GM19043 (cell line): Measurements from ENCODE around the gene QRFP.

Experiments used
- ATAC-seq: cut with Tn5 transposase; IDR thresholded peaks from one replicate; pipeline ENCODE4 v1.9.1; 2021; ENCODE audit warnings: low read depth; ENCODE audit not compliant: unreplicated experiment

Gene QRFP

GRCh38 chr9:130878295-130878694, 18.3 kb downstream of the QRFP start:
- no peak for ATAC-seq

DNA sequence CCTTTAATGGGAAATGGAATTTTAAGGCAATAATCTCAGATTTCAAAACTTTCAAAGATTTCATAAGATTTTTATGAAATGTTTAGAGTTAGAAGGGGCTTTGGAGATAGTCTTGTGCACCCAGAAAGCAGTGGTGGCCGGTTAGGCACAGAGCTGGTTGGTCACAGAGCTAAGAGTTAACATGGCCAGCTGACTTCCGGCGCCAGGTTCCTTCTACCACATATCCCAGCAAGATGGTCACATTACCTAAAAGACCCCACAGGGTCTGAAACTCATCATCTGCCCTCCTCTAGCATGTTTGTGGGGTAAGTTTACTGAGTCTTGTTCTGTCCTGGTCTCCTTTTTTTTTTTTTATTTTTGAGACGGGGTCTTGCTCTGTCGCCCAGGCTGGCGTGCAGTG, 19.3 kb downstream of the QRFP start:
- ATAC-seq, result no peak

- no peak for ATAC-seq
These were observed 21.8 kb downstream of the QRFP start for GRCh38 chr9:130874783-130875182.

DNA sequence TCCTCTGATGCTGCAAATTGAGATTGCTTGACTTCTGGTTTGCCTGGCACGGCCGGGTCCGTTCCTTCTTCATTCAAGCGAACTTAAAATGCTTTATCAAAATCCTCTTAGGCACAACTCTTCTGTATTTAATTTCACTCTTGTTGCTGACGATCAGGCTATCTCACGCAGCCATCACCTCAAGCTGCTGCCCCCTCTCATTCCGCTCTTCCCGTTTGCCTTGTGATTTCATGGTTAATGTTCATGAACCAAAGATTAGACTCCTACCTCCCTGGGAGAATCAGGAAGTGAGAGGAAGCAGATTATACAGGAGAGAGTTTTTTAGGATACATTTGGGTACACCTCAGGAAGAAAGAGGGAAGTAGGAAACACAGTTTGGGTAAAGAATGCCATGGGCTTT, 22.6 kb downstream of the QRFP start:
- no peak for ATAC-seq

- no peak for ATAC-seq
These were observed 23.6 kb downstream of the QRFP start for GRCh38 chr9:130872912-130873503.

GRCh38 chr9:130872508-130872907, 24.1 kb downstream of the QRFP start:
- no peak for ATAC-seq

DNA sequence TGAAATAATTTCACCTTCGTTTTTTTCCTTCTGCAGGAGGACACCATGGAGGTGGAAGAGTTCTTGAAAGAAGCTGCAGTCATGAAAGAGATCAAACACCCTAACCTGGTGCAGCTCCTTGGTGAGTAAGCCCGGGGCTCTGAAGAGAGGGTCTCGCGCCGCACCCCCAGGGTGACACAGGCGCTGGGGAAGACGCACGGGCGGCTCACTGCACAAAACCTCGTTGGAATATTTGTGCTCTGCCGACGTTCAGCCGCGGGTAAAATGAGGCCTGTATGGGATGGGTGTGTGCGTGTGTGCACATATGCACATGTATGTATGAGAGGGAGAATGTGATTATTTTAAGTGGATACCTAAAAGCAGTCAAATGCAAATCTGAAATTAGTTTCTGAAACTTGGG, 24.5 kb downstream of the QRFP start:
- ATAC-seq, result no peak

DNA sequence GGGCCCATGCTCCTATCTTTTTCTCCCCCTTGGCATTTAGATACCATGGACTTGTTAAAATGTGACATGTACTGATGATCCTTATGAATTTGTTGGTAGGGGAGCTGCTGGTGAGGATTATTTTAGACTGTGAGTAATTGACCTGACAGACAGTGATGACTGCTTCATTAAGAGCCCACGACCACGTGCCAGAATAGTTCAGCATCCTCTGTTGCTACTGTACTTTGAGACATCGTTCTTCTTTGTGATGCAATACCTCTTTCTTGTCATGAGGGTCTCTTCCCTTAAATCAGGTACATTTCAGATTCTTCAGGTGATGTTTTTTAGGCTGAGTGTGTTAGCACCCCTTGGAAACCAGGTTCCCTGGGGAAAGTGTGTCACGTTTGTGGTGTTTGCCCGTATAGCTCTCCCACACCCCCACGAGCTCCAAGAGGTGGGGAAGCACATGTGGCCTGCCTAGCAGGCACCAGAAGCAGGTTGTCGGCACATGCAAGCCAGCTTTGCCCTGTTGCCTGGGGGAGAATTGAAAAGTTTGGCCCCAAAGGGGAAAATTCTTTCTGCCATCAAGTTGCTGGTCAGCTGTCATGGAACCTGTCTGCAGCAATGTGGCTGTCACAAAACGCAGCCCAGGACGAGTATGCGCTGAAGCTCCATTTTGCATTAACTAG, 25.1 kb downstream of the QRFP start:
- ATAC-seq, result no peak

DNA sequence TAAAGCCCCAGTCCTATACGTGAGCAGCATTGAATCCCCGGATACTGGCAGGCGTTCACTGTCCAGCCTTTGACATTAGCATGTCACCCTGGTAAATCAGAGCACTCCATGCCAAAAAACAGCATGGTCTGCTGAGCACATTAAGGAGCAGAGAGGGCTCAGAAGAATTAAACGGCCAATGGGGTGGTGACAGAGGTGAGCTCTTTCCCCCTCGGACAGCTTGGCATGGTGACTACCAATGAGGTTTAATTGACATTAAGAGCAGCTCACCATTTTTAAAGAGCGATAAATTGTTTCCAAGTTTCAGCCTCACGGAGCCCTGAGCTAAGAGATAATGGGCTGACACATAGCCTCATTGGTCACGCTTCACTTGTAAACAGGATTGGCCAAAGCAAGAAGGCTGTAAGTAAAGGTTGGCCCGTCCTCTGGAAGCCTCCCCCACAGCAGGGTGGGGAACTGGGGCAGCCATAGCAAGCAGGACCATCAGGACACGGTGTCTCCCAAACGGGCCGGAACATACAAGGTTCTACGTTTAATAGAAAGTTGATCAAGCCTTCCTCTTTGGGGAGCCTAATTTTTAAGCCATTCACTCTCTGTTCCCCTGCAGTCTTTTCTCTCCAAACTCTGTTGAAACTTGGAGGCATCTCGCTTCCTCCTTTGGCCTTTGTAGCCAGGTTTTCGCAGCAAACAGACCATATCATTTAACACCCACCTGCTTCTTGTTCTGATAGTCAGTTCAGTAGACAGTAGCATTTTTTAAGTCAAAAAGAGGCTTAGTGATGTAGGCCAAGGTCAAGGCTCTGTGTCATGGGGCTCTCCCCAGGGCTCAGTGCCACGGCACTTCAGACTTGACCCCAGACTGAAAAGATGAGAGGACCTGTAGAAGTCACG, 25.9 kb downstream of the QRFP start:
- ATAC-seq, result peak; percentile 82

- no peak for ATAC-seq
These were observed 27.4 kb downstream of the QRFP start for GRCh38 chr9:130869250-130869649.

DNA sequence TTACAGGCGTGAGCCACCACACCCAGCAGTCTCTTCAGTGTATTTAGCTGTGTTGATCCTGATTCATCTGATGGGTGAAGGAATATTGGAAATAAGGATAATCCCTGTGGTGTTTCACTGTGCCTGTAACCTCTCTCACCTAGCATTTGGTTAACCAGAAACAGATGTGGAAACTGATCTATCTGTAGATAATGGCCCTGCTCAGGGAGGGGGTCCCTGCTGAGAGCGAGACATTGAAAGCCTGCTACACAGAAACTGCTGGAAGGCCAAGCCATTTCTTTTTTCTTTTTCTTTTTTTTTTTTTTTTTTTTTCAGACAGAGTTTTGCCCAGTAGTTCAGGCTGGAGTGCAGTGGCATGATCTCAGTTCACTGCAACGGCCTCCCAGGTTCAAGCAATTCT, 28.4 kb downstream of the QRFP start:
- no peak for ATAC-seq

- no peak for ATAC-seq
These were observed 29.1 kb downstream of the QRFP start for GRCh38 chr9:130867556-130867955.

DNA sequence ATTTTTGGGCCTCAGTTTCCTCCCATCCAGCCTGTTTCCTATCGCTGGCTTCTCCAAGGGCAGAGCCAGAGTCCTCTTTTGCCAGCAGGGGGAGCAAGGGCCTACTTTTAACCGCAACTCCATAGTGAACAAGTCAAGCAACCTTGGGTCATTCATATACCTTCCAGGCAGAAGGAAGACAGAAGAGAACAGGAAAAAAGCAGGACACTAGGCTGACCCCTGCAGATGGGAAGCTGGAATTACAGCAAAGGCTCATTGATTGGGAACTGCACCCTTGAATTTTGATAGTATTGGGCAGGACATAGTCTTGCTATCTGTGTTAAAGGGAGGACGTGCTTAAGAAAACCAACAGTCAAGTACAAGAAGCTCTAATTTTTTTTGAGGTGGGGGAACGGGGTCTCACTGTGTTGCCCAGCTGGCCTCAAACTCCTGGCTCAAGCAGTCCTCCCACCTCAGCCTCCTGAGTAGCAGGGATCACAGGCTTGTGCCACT, 30.1 kb downstream of the QRFP start:
- no peak for ATAC-seq

DNA sequence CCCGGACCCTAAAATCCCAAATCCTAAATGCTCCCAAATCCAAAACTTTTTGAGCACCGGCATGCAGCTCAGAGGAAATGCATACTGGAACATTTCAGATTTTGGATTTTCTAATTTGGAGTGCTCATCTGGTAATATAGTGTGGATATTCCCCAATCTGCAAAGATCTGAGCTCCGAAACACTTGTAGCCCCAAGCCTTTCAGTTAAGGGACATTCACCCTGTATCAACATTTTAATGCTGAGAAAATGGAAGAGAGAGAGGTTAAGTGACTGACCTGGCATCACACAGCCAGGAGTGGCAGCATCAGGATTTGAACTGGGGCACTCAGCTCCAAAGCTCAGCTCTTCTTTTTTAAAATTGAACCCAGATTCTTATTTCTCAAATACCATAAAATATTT, 30.7 kb downstream of the QRFP start:
- ATAC-seq, result no peak

DNA sequence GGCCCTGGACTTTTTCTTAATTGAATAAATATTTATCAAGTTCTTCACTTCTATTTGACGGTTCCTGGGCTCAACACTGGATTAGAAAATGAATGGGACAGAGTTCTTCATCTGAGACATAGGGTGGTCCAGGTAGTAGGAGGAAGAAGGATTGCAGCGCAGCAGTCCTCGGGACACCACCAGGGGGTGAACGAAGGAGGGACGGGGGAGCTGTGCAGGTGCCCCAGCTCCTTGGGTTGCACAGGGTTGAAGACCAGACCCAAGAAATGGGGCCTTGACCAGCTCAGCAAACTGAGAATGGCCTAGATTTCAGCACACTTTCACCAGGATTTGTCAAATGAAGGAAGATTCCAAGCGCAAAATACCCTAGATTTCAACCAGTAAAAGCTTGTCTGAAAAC, 32.1 kb downstream of the QRFP start:
- no peak for ATAC-seq

- no peak for ATAC-seq
These were observed 33.9 kb downstream of the QRFP start for GRCh38 chr9:130862747-130863146.

DNA sequence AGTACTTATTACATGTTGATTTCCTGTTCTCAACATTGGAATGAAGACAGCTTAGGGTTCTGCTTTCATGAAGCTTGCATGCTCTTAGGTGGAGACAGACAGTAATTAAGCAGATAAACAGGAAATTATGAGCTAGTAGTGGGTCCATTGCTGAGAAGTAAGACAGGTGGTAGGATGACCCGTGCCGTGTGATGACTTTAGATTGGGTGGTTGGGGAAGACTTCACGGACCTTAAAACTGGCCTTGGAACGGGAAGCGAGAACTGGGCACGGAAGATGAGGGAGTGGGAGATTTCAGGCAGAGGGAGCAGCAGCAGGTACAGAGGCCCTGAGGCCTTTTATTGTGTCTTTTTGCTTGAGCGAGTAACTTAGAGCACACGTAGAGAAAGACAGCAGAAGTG, 34.4 kb downstream of the QRFP start:
- ATAC-seq, result no peak

DNA sequence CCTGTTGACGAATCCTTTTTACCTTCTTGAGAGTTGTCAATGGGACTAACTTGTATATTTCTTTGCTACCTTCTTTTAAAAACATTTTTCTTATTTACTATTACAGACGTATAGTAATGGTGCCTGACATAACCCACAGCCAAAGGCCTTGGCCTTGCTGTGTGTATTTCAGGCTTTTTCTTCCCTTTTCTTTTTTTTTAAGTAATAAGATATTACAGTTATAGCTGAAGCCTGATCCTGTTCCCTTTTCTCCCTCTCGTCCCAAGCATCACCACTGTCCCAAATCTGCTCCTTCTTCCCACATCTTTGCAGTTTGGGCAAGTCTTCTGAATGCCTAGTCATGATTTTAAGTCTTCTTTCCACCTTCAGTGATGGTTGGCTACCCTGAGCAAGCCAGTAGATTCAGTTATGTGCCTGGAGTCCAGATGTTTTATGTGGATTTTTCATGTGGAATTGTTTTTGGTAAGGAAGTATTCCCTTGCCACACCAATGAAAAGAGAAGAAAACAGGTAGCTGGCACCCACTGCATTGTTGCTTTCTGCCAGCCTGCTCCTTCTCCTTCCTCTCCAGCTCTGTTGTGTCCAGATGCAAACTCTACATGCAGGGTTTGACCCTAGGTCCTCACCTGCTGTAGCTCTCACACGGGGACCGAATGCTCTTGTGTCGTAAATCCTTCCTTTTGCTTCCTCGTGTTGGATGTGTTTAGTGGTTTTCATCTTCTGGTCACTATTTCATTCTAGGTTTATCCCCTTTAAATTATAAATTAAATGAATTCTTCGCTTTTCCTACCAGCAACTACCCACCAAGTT, 35.0 kb downstream of the QRFP start:
- ATAC-seq, result no peak

DNA sequence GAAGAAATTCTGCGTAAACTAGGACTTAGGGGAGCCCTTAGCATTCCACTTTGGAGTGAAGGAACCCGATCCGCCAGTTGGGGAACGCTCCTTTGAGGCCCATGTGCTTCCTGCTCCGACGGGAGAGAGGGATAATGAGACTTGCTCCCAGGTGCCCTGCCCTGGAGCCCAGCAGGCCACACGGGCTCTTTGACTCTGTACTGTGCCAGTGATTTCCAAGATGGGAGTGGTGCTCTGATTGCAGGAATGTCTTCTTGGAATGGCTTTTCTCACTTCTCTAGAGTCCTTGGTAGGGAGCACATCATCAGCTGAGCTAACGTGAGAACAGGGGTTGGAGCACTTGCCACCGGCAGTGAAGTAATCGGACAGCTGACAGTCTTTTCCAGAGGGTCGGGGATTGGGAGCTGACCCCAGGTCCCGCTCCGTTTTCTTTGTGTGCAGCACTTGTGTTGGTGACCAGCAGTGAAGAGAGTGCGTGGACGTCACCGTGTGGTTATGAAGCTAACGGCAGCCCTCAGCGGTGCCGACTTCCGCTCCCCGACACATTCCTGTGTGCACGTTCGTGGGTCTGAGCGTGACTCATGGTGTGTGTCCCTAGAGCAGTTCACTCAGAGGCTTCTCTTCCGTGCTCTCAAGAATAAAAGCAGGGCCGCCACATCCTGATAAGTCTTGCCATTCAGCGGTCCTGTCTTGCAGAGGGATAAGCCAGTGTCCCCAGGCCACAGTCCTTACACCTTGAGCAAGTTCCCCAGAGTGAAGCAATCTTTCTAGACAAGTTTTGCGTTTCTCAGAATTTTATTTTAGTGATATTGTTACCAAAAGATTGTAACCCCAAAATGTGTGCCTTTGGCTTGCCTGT, 35.9 kb downstream of the QRFP start:
- no peak for ATAC-seq
